ENCODE measurements around the gene LONP2.
A peak's percentile ranks its signal among the peaks of the same experiment; 100 is the strongest.
"Not testable (repeated sequence)": the region's sequence is repeated elsewhere in the genome, so short reads cannot be mapped to it uniquely, and the experiment has no call there.

Gene LONP2

DNA sequence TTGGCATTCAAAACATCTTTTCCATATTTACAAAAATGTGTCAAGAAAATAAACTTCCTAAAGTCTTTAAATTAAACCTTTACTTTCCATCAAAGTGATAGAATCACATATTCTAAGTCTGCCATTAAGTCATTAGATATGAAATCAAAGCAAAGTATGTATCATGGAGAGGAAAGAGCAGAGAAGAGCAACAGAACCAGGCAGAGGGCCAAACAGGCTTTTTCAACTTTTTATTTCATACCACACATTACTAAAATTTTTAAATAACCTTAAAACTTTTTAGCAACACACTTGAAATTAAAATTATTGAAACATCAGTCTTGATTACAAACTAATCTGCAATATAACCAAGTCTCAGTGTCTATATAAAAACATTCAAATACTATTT lies 127.3 kb downstream of the LONP2 start:
- no peak overlapping the region for H3K4me3 ChIP-seq (replicated peaks in 1 of 2; ENCODE audit: low read depth in 2 of 2, low read length in 2 of 2)
- TF ChIP-seq, protein P1, sequence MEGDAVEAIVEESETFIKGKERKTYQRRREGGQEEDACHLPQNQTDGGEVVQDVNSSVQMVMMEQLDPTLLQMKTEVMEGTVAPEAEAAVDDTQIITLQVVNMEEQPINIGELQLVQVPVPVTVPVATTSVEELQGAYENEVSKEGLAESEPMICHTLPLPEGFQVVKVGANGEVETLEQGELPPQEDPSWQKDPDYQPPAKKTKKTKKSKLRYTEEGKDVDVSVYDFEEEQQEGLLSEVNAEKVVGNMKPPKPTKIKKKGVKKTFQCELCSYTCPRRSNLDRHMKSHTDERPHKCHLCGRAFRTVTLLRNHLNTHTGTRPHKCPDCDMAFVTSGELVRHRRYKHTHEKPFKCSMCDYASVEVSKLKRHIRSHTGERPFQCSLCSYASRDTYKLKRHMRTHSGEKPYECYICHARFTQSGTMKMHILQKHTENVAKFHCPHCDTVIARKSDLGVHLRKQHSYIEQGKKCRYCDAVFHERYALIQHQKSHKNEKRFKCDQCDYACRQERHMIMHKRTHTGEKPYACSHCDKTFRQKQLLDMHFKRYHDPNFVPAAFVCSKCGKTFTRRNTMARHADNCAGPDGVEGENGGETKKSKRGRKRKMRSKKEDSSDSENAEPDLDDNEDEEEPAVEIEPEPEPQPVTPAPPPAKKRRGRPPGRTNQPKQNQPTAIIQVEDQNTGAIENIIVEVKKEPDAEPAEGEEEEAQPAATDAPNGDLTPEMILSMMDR (IDR thresholded peaks at IDR 0.05; ENCODE audit: low read depth, low read length): no peak
- DNase-seq (ENCODE audit: low read depth in 2 of 2): no peak

DNA sequence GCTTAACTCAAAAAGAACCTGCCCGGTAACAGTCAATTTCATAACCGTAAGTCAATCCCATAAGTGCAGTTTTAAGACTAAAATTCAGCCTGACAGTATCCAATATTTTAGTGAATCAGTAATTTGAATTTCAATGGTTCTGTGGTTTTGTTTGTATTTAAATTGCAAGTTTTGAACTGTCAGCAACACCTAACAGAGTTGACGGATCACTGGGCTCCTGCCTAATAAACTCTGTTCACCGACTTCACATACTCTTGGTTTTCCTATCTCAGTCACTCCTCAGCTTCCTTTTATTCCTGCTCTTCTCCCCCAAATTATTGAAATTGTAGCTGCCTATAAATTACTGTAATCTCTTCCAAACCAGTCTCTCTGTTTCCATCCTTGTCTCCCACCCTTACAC lies 128.6 kb downstream of the LONP2 start:
- TF ChIP-seq, protein P1 (IDR thresholded peaks at IDR 0.05; ENCODE audit: low read depth, low read length): no peak
- no peak for DNase-seq (ENCODE audit: low read depth in 2 of 2)
- H3K4me3 ChIP-seq (replicated peaks in 1 of 2; ENCODE audit: low read depth in 2 of 2, low read length in 2 of 2): no peak overlapping the region

DNA sequence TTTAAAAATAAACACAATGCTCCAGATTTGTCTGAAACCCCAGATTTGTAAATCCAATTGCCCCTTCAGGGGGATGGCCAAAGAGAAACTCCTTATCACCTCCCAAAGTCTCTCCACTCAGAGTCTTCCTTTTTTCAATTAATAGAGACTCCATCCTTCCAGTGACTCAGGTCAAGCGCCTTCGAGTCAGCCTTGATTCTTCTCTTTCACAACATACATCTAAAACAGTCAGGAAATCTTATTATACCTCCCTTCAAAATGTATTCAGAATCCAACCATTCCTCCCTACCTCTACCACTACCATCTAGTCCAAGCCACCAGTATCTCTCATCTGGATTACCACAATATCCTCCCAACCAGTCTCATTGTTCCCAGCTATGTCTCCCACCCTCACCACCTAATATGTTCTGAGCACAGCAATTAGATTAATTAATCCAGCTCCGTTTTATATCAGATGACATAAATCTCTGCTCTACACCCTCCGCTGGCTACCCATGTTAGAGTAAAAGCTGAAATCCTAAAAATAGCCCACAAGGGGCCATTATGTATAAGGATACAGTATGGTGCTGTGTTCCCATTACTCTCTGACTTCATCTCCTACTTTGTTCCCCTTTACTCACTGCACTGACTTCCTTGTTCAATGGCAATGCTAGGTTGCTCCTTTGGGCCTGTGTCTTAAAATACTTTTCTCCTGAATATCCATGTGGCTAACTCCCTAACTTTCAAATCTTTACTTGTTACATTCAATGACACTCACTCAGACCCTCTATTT lies 129.3 kb downstream of the LONP2 start:
- TF ChIP-seq, protein P1 (IDR thresholded peaks at IDR 0.05; ENCODE audit: low read depth, low read length): no peak
- peak in 1 of 2 donors; percentile 36 for DNase-seq (ENCODE audit: low read depth in 2 of 2)
- H3K4me3 ChIP-seq (replicated peaks in 1 of 2; ENCODE audit: low read depth in 2 of 2, low read length in 2 of 2): no peak overlapping the region

- no peak for DNase-seq (ENCODE audit: low read depth in 2 of 2)
- TF ChIP-seq, protein P1 (IDR thresholded peaks at IDR 0.05; ENCODE audit: low read depth, low read length): no peak
- H3K4me3 ChIP-seq (replicated peaks in 1 of 2; ENCODE audit: low read depth in 2 of 2, low read length in 2 of 2): no peak overlapping the region
These were observed 130.2 kb downstream of the LONP2 start for GRCh38 chr16:48374255-48374654.

- DNase-seq (ENCODE audit: low read depth in 2 of 2); H3K4me3 ChIP-seq (replicated peaks in 1 of 2; ENCODE audit: low read depth in 2 of 2, low read length in 2 of 2): not testable (repeated sequence)
These were observed 133.2 kb downstream of the LONP2 start for GRCh38 chr16:48377301-48377700.

- TF ChIP-seq, protein P1 (IDR thresholded peaks at IDR 0.05; ENCODE audit: low read depth, low read length): no peak
- no peak for DNase-seq (ENCODE audit: low read depth in 2 of 2)
- H3K4me3 ChIP-seq (replicated peaks in 1 of 2; ENCODE audit: low read depth in 2 of 2, low read length in 2 of 2): no peak overlapping the region
These were observed 134.2 kb downstream of the LONP2 start for GRCh38 chr16:48378276-48378675.

DNA sequence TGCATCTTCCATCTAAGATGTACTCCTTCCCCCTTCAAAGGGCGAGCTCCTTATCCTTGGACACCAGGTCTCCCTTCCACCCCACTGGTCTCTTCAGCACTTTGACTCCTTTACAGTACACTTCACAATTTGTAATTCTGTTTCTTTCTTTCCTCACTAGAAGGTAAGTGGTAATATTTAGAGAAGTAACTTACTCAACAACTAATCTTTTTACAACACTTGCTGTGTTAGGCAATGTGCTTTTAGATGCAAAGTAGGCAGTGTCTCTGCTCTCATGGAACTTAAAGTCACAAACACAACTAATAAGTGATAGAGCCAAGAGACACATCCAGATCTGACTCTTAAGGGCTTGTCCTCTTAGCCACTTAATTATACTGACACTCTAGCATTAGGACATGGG lies 134.7 kb downstream of the LONP2 start:
- no peak overlapping the region for H3K4me3 ChIP-seq (replicated peaks in 1 of 2; ENCODE audit: low read depth in 2 of 2, low read length in 2 of 2)
- DNase-seq (ENCODE audit: low read depth in 2 of 2): no peak
- TF ChIP-seq, protein P1 (IDR thresholded peaks at IDR 0.05; ENCODE audit: low read depth, low read length): no peak

All from cardiac fibroblast (primary cell).